ENCODE results near the gene IFT80.

IFT80 gene

DNA sequence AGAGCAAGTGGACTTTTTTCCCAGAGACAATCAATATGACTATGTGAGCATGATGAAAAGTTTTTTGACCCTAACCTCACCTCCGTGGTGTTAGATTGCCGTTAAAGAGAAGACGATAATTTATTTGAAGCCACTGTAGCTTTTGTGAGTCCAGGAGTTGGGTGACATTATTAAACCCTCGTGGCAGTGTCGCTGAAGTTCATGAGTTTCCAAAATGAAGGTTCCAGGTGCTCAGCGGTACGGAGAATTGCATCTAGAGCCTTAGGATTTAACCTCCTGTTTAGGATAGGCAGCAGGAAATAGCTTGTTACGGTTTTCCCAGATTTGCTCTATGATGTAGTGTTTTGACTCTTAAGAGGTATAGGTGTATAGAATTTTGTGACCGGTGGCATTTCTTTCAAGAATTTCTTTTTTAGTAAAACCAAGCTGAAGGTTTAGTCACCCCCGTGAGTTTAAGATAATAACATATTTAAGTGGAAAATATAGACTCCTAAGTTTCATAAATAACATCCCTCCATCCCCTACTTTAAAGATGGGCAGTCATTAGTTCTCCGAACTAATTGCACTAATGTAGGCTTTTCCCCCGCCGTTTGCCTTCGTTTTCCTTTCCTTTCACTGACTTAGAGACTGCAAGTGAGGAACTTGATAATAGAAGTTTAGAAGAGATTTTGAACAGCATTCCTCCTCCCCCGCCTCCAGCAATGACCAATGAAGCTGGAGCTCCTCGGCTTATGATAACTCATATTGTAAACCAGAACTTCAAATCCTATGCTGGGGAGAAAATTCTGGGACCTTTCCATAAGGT lies 2.5 kb upstream of the IFT80 start:
- Histone ChIP-seq H4K20me1 (ENCODE audit: low read depth, low read length) (peaks cover 56% of the 10 kb centered on the region), H3K9ac (ENCODE audit: low read length) (peak overlapping the region; percentile 98), H3K27ac (ENCODE audit: low read depth, low read length) (peak overlapping the region; percentile 89), H2AFZ (ENCODE audit: low read depth, low read length, severe bottlenecking) (no peak overlapping the region), H3K36me3 (ENCODE audit: low read length) (peaks cover 62% of the 10 kb centered on the region), H3K79me2 (ENCODE audit: insufficient read depth, low read length) (peaks cover 90% of the 10 kb centered on the region), H3K27me3 (ENCODE audit: low read length) (no peaks in the 10 kb centered on the region), H3F3A (ENCODE audit: insufficient read depth) (peaks cover 38% of the 10 kb centered on the region), H3K4me2 (ENCODE audit: low read depth, low read length, poor library complexity, severe bottlenecking) (peak overlapping the region; percentile 96), H3K9me3 (ENCODE audit: insufficient read depth, low read length) (no peaks in the 10 kb centered on the region), H3K9me2 (replicated peaks; ENCODE audit: insufficient read depth, low read length) (no peaks in the 10 kb centered on the region), H3K4me3 (ENCODE audit: insufficient read depth, low read length, poor library complexity, severe bottlenecking) (peak overlapping the region; percentile 94)
- TF ChIP-seq EZH2phosphoT487 (conservative IDR thresholded peaks at IDR 0.05; ENCODE audit: low read length) = no peak
- TF ChIP-seq, protein P1, sequence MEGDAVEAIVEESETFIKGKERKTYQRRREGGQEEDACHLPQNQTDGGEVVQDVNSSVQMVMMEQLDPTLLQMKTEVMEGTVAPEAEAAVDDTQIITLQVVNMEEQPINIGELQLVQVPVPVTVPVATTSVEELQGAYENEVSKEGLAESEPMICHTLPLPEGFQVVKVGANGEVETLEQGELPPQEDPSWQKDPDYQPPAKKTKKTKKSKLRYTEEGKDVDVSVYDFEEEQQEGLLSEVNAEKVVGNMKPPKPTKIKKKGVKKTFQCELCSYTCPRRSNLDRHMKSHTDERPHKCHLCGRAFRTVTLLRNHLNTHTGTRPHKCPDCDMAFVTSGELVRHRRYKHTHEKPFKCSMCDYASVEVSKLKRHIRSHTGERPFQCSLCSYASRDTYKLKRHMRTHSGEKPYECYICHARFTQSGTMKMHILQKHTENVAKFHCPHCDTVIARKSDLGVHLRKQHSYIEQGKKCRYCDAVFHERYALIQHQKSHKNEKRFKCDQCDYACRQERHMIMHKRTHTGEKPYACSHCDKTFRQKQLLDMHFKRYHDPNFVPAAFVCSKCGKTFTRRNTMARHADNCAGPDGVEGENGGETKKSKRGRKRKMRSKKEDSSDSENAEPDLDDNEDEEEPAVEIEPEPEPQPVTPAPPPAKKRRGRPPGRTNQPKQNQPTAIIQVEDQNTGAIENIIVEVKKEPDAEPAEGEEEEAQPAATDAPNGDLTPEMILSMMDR (IDR thresholded peaks at IDR 0.05; ENCODE audit: insufficient read depth, low read length, poor library complexity, severe bottlenecking) = no peak

DNA sequence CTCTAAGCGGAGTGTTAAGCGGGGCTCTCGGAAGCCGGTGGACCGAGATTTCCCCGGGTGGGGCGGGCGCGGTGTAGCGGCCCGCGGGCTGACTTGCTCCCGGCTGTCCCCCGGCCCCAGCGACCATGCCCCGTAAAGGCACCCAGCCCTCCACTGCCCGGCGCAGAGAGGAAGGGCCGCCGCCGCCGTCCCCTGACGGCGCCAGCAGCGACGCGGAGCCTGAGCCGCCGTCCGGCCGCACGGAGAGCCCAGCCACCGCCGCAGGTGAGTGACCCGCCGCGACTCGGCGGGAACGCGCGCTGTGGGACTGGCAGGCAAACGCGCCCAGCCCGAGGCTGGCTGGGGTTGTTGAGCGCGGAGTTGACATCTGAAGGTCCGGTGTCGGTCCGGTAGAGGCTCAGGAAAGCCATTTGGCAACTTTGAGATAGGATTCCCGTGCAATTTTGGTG lies 1.7 kb upstream of the IFT80 start:
- no peaks in the 10 kb centered on the region for H3K27me3 ChIP-seq (ENCODE audit: low read length)
- H2AFZ ChIP-seq (ENCODE audit: low read depth, low read length, severe bottlenecking) = no peak overlapping the region
- peak overlapping the region; percentile 96 for H3K4me2 ChIP-seq (ENCODE audit: low read depth, low read length, poor library complexity, severe bottlenecking)
- no peaks in the 10 kb centered on the region for H3K9me2 ChIP-seq (replicated peaks; ENCODE audit: insufficient read depth, low read length)
- H3K79me2 ChIP-seq (ENCODE audit: insufficient read depth, low read length) = peaks cover 85% of the 10 kb centered on the region
- peak overlapping the region; percentile 89 for H3K27ac ChIP-seq (ENCODE audit: low read depth, low read length)
- TF ChIP-seq, protein P1 (IDR thresholded peaks at IDR 0.05; ENCODE audit: insufficient read depth, low read length, poor library complexity, severe bottlenecking) = no peak
- no peak for TF ChIP-seq EZH2phosphoT487 (conservative IDR thresholded peaks at IDR 0.05; ENCODE audit: low read length)
- H3F3A ChIP-seq (ENCODE audit: insufficient read depth) = peaks cover 30% of the 10 kb centered on the region
- H3K36me3 ChIP-seq (ENCODE audit: low read length) = peaks cover 55% of the 10 kb centered on the region
- H3K9ac ChIP-seq (ENCODE audit: low read length) = peak overlapping the region; percentile 98
- H3K9me3 ChIP-seq (ENCODE audit: insufficient read depth, low read length) = no peaks in the 10 kb centered on the region
- H4K20me1 ChIP-seq (ENCODE audit: low read depth, low read length) = peaks cover 48% of the 10 kb centered on the region
- peak overlapping the region; percentile 94 for H3K4me3 ChIP-seq (ENCODE audit: insufficient read depth, low read length, poor library complexity, severe bottlenecking)

DNA sequence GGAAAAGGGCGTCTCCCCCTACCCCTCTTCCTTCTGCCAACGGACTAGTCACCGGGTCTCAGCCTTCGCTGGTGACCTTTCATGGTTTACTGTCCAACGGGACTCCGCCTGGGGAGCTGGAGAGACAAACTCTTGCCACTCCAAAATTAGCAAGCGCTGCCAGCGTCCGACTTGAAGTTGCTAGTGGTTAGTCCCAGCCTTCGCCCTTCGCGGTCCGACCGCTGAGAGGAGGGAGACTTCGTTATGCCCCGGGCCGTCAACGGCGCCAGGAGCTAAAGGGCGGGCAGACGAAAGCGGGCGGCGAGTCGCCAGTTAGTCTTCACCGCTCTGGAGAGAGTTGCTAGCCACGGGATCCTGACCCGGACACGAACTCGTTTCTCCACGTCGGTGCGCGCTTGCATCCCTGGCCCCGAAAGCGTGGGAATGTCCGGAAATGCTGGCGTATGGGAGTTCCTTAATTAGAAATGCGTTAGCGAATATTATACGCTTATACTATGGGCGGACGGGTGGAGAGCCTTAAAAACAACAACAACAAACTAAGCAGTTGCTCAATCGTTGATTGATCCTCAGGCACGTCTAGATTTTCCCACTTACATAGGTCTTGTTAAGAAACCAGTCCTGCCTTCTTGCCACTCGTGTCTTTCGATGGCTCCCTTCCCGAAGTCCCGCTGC lies 1.1 kb upstream of the IFT80 start:
- H3K4me3 ChIP-seq (ENCODE audit: insufficient read depth, low read length, poor library complexity, severe bottlenecking) = peak overlapping the region; percentile 94
- TF ChIP-seq, protein P1 (IDR thresholded peaks at IDR 0.05; ENCODE audit: insufficient read depth, low read length, poor library complexity, severe bottlenecking) = no peak
- no peak for TF ChIP-seq EZH2phosphoT487 (conservative IDR thresholded peaks at IDR 0.05; ENCODE audit: low read length)
- peaks cover 24% of the 10 kb centered on the region for H3F3A ChIP-seq (ENCODE audit: insufficient read depth)
- no peak overlapping the region for H2AFZ ChIP-seq (ENCODE audit: low read depth, low read length, severe bottlenecking)
- H4K20me1 ChIP-seq (ENCODE audit: low read depth, low read length) = peaks cover 43% of the 10 kb centered on the region
- H3K9me2 ChIP-seq (replicated peaks; ENCODE audit: insufficient read depth, low read length) = no peaks in the 10 kb centered on the region
- H3K79me2 ChIP-seq (ENCODE audit: insufficient read depth, low read length) = peaks cover 85% of the 10 kb centered on the region
- H3K4me2 ChIP-seq (ENCODE audit: low read depth, low read length, poor library complexity, severe bottlenecking) = peak overlapping the region; percentile 96
- no peaks in the 10 kb centered on the region for H3K9me3 ChIP-seq (ENCODE audit: insufficient read depth, low read length)
- peak overlapping the region; percentile 98 for H3K9ac ChIP-seq (ENCODE audit: low read length)
- H3K27ac ChIP-seq (ENCODE audit: low read depth, low read length) = peak overlapping the region; percentile 89
- peaks cover 49% of the 10 kb centered on the region for H3K36me3 ChIP-seq (ENCODE audit: low read length)
- H3K27me3 ChIP-seq (ENCODE audit: low read length) = no peaks in the 10 kb centered on the region
